Endothelial cell of umbilical vein (primary cell): ENCODE measurements around the gene HAL.

Experiments used
- EZH2 ChIP-seq: IDR thresholded peaks from 2 replicates; pipeline ENCODE4 v1.6.1; 2012; ENCODE audit warnings: borderline replicate concordance, low read depth, mild to moderate bottlenecking, moderate library complexity, low read length, inconsistent platforms; ENCODE audit not compliant: severe bottlenecking
- MYC ChIP-seq: IDR thresholded peaks from one replicate; pipeline ENCODE4 v1.6.1; 2011; ENCODE audit warnings: mild to moderate bottlenecking, low read depth, low read length
- POLR2A ChIP-seq: IDR thresholded peaks from 2 replicates; pipeline ENCODE4 v1.6.1; 2012; ENCODE audit warnings: low read depth, mild to moderate bottlenecking, control low read depth, low read length
- POLR2AphosphoS5 ChIP-seq: IDR thresholded peaks from 2 replicates; pipeline ENCODE4 v1.6.1; 2012; ENCODE audit warnings: low read depth, mild to moderate bottlenecking, control low read depth, low read length, moderate library complexity; ENCODE audit not compliant: insufficient read depth
- TF ChIP-seq, protein P1 (sequence below), 2 donors: IDR thresholded peaks; 1 replicate in 1 of 2; 2 replicates in 1 of 2; pipeline ENCODE4 v1.5.1; 2011; ENCODE audit warnings: low read length in 2 of 2, mild to moderate bottlenecking in 2 of 2, moderate library complexity in 2 of 2, control low read depth in 1 of 2, inconsistent platforms in 1 of 2, low read depth in 1 of 2; ENCODE audit not compliant: insufficient read depth in 1 of 2; ENCODE audit errors: extremely low read depth in 1 of 2
- TF ChIP-seq, protein P2 (sequence below): IDR thresholded peaks from 2 replicates; pipeline ENCODE4 v1.6.1; 2011; ENCODE audit not compliant: insufficient read depth, insufficient read length

DNA sequence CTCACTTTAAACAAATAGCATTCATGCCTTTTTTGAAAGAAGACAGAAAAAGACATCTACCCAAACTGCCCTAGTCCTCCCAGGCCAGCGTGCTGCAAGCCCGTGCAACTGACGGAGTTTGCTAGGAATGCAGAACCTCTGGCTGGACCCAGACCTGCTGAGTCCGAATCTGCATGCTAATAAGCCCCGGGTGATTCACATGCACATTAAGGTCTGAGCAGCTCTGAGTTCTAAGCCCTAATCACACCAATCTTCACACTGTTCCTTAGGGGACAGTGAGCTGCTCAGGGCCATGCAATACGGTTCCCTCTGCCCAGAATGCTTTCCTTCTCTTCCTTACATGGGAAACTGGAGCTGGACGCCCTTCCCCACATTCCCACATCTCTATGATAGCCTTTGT lies 25.2 kb downstream of the HAL start:
- TF ChIP-seq, protein P1, sequence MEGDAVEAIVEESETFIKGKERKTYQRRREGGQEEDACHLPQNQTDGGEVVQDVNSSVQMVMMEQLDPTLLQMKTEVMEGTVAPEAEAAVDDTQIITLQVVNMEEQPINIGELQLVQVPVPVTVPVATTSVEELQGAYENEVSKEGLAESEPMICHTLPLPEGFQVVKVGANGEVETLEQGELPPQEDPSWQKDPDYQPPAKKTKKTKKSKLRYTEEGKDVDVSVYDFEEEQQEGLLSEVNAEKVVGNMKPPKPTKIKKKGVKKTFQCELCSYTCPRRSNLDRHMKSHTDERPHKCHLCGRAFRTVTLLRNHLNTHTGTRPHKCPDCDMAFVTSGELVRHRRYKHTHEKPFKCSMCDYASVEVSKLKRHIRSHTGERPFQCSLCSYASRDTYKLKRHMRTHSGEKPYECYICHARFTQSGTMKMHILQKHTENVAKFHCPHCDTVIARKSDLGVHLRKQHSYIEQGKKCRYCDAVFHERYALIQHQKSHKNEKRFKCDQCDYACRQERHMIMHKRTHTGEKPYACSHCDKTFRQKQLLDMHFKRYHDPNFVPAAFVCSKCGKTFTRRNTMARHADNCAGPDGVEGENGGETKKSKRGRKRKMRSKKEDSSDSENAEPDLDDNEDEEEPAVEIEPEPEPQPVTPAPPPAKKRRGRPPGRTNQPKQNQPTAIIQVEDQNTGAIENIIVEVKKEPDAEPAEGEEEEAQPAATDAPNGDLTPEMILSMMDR (IDR thresholded peaks at IDR 0.05; ENCODE audit: extremely low read depth in 1 of 2, insufficient read depth in 1 of 2, low read depth in 1 of 2, low read length in 2 of 2) = no peak
- TF ChIP-seq POLR2A (no peak), POLR2AphosphoS5 (no peak), MYC (no peak), EZH2 (no peak)
- TF ChIP-seq, protein P2, sequence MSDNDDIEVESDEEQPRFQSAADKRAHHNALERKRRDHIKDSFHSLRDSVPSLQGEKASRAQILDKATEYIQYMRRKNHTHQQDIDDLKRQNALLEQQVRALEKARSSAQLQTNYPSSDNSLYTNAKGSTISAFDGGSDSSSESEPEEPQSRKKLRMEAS = no peak
